Measurements from ENCODE around the gene HSD17B13.
A peak's percentile ranks its signal among the peaks of the same experiment; 100 is the strongest.
"Not testable (repeated sequence)": the region's sequence is repeated elsewhere in the genome, so short reads cannot be mapped to it uniquely, and the experiment has no call there.

Gene HSD17B13

DNA sequence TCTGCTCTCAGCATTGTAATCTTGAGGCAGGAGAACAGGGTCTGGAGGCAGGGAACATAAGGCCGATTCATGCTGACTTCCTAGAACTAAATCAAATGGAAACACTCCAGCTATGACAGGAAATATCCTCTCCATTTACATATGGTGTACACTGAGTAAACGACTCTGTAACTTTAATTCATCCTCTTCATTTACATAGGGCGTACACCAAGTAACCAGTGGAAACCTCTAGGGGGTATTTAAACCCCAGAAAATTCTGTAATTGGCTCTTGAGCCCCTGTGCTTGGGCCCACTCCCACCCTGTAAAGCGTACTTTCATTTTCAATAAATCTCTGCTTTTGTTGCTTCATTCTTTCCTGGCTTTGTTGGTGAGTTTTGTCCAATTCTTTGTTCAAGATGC lies 7.7 kb downstream of the HSD17B13 start:
- not testable (repeated sequence) for DNase-seq (ENCODE audit: low spot score)

- no peak for DNase-seq (ENCODE audit: low spot score)
Observed at GRCh38 chr4:87313756-87314155, 8.9 kb downstream of the HSD17B13 start.

GRCh38 chr4:87311684-87312083 lies 11.0 kb downstream of the HSD17B13 start:
- no peak for DNase-seq (ENCODE audit: low spot score)

- no peak for DNase-seq (ENCODE audit: low spot score)
Observed at GRCh38 chr4:87310691-87311335, 11.9 kb downstream of the HSD17B13 start.

DNA sequence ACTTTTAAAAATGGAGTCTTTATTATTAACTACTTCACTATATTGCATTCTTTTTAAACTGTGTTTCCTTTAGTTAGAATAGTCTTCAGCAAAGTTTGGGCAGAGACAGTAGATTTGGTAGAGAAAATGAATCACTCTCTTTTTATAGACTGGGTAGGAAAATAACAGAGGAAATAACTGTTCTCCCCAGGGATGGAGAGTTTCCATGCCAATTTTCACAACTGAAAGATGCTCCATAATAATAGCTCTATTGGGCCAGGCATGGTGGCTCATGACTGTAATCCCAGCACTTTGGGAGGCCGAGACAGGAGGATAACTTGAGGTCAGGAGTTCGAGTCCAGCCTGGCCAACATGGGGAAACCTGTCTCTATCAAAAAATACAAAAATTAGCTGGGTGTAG lies 13.1 kb downstream of the HSD17B13 start:
- DNase-seq (ENCODE audit: low spot score): no peak

- DNase-seq (ENCODE audit: low spot score): no peak
Observed at GRCh38 chr4:87306056-87306455, 16.6 kb downstream of the HSD17B13 start.

DNA sequence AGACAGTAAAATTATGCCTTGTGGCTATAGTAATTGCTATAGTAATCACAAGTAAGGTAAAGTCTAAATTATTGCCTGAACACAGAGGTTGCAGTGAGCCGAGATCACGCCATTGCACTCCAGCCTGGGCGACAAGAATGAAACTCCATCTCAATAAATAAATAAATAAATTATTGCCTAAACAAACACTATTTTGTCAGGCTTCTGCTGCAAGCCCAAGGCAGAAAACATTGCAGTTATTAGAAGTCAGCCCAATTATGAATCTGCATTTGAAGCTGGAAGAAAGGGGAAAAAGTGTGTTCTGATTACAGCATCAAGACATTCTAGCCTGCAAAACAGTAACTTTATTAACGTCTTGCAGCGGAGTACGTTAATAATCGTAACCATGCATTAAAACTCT lies 17.1 kb downstream of the HSD17B13 start:
- no peak for DNase-seq (ENCODE audit: low spot score)

GRCh38 chr4:87304745-87305432 lies 17.8 kb downstream of the HSD17B13 start:
- DNase-seq (ENCODE audit: low spot score): peak; percentile 42

DNA sequence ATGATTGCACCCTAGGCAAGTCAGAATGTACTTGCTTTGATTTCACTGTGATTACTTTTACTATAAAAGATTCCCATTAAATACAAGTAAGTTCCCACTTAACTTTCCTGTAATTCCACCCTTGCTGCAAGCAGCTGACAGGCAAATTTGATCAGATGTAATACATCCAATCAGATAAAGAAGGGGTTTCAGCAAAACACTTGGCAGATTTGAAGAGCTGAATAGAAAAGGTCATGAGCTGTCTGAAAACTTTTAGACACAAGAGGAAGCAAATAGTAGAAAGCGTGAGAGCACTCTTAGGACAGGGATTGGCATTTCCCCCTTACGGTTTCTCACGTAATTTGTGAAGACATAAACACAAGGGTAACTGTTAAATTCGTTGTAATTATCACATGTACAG lies 22.8 kb downstream of the HSD17B13 start:
- no peak for DNase-seq (ENCODE audit: low spot score)

DNA sequence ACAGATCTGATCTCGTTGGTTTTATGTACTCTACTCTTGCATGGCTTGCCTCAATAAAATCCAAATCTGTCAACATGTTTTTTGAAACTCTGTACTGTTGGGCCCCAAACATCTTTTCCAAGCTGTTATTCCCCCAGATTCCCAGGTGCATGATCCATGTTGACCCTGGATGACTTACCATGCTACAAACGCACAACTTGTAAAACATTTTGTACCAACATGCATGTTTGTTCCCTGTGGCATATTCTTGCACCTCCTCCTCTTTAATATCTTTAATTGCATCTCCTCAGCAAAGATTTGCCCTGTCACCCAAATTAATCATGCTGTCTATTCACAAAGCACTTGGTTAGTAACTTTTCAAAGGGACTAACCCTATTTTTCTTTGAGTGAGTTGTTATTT lies 24.3 kb downstream of the HSD17B13 start:
- DNase-seq (ENCODE audit: low spot score): no peak

- not testable (repeated sequence) for DNase-seq (ENCODE audit: low spot score)
Observed at GRCh38 chr4:87294911-87295310, 27.8 kb downstream of the HSD17B13 start.

DNA sequence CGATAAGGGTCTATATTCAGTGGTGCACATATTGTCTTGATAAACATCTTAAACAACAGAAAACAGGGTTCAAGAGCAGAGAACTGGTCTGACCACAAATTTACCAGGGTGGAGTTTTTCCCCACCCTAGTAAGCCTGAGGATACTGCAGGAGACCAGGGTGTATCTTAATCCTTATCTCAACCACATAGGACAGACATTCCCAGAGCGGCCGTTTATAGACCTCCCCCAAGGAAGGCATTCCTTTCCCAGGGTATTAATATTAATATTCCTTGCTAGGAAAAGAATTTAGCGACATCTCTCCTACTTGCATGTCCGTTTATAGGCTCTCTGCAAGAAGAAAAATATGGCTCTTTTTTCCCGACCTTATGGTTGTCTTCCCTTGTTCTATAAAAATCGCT lies 28.8 kb downstream of the HSD17B13 start:
- DNase-seq (ENCODE audit: low spot score): not testable (repeated sequence)

DNA sequence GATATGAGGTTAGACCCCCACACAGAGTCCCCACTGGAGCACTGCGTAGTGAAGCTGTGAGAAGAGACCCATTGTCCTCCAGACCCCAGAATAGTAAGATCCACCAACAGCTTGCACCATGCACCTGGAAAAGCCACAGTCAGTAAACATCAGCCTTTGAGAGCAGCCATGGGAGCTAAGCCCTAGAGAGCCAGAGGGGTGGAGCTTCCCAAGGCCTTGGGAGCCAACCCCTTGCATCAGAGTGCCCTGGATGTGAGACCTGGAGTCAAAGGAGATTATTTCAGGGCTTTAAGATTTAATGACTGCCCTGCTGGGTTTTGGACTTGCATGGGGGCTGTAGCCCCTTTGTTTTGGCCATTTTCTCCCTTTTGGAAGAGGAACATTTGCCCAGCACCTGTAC lies 35.7 kb downstream of the HSD17B13 start:
- DNase-seq (ENCODE audit: low spot score): no peak

GRCh38 chr4:87284268-87284667 lies 38.4 kb downstream of the HSD17B13 start:
- not testable (repeated sequence) for DNase-seq (ENCODE audit: low spot score)

GRCh38 chr4:87283151-87283550 lies 39.5 kb downstream of the HSD17B13 start:
- no peak for DNase-seq (ENCODE audit: low spot score)

DNA sequence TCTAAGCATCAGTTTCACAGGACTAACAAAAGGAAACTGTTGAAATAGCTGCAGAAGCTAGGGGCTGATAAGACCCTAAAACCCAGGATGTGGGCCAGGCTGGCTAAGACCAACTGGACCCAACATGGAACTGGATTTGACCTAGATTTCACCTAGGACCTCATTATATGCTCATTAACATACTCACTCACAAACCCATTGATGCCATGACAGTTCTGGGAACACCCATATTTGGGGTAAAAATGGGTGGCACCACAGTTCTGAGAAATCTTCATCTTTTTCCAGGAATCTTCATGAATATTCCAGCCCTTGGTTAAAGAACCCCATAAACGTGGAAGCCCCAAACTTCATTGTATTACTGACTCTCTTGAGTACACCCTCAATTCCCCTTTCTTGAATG lies 41.1 kb downstream of the HSD17B13 start:
- DNase-seq (ENCODE audit: low spot score): no peak

DNA sequence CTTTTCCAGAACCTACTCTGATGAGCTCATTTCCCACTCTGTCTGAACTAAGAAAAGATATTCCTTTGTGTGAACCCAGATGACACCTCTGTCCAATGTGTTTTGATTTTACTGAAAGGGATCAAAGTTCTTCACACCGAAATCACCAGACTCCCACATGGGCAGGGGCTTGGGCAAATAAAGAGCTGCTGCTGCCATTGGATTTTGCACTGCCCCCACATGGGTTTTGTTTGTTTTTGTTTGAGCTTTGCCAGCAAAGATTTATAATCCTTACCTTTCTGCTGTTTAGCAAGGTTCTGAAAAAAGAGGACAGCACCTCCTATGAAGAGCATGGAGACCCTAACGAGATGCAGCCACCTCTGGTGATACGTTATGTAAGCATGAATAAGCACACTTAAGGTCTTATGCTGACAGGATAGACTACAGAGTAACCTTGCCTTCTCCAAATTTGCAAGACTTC lies 44.3 kb downstream of the HSD17B13 start:
- DNase-seq (ENCODE audit: low spot score): no peak

GRCh38 chr4:87275311-87275710 lies 47.4 kb downstream of the HSD17B13 start:
- DNase-seq (ENCODE audit: low spot score): no peak

DNA sequence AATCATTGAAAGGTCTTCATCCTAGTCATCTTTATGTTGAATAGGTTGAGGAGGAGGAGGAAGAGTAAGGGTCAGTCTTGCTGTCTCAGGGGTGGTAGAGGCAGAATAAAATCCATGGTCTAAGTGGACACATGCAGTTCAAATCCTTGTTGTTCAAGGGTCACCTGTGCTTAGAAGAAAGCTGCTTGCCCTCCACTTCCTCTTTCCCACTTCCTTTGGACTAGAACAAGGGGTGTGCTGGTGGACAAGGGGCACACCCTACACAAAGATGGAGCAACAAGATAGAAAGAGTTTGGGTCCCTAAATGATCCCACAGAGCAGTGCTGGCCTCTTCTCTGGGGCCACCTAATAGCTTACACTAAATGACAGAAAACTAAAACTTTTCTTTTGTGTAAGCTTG lies 47.9 kb downstream of the HSD17B13 start:
- no peak for DNase-seq (ENCODE audit: low spot score)

DNA sequence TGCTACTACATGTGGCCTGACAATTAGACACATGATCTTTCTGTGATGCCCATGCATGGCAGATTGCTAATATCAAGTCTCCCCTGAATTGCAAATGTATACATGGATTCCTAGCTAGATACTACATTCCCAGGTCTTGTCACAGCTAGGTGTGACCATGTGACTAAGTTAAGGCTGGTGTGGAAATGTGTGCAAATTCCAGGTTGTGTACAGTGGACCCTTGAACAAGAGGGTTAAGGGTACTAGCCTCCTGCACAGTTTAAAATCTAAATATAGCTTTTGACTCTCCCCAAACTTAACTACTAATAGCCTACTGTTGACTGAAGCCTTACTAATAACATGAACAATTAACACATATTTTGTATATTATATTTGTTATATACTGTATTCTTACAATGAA lies 48.4 kb downstream of the HSD17B13 start:
- DNase-seq (ENCODE audit: low spot score): no peak

DNA sequence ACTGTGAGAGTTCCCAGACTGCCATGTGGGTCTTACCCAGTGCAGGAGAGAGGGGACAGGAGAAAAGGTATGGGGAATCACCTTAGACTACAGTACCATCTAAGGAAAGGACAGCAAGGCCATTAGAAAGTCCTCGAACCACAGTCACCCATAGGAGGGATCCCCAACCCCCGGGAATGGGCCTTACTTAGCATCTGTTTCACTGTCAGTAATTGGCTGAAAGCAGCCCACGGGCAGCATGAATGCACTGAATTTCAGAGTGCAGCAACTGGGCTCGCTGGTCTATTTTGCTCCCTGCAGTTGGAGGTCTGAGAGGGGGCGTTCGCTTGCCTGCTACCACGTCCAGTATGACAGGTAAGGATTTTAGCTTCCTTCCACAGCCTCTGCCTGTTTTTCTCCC lies 51.9 kb downstream of the HSD17B13 start:
- no peak for DNase-seq (ENCODE audit: low spot score)

DNA sequence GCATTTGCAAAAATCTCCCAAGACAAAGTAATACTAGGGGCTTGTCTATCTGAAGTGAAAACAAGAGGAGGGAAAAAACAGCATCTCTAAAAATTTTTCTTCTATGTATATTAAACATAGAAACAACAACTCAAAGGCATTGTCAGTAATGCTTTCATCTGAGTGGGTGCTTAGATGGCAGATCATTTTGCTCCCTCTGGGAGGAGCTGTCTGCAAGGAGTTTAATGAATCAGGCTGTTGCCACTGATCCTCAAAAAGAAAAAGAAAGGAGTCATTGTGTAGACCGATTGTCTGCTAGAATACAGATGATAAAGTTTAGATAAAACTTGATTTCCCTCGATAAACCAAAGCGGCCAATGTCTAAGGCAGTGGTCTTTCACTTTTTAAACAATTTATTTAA lies 52.5 kb downstream of the HSD17B13 start:
- DNase-seq (ENCODE audit: low spot score): peak; percentile 53

DNA sequence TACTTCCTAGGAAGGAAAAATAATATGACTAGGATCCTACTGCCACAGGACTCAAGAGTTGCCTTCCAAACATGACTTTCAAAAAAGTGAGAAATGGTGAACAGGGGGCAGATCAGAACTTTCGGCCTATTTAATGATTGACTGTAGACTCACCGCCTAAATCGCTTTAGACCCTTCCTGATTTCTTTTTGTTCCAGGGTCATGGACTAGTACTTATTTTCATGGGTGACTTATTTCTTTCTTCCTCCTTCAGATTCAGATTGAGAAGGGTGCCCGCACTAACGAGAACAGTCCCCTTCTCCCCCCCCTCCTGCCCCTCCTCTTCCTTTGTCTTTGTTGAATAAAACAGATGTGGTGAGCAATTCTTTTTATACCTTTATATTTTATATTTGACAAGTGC lies 54.3 kb downstream of the HSD17B13 start:
- no peak for DNase-seq (ENCODE audit: low spot score)

DNA sequence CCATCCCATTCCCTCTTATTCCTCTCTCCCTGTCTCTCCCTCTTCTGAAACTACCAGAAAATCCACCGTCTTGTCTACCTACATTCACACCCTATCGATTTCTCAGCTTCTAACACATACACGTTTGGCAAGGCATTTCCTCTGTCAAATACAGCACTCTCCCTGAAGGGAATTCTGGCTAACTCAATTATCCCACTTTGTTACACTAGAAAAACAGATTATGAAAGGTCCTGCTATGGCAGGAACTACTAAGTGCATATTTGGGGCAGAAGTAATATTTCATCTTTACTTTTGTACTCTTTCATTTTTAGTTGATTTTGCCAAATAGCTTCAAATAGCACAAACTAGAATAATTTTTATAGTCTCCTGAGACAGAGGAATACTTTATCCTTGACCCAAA lies 55.7 kb downstream of the HSD17B13 start:
- DNase-seq (ENCODE audit: low spot score): no peak

Data from LoVo (cell line).